HG03565 (cell line): ENCODE measurements around the gene CRACDL.

Experiments
- ATAC-seq: cut with Tn5 transposase; IDR thresholded peaks from one replicate; pipeline ENCODE4 v1.9.1; 2021; ENCODE audit warnings: mild to moderate bottlenecking, moderate library complexity; ENCODE audit not compliant: unreplicated experiment

The CRACDL gene

GRCh38 chr2:98935777-98936352 lies at the start of gene CRACDL:
TSS of gene CRACDL (minus strand) at chr2:98936225. CDS start at chr2:98846800, 89,425 bp downstream.
- no peak for ATAC-seq

GRCh38 chr2:98975611-98976010 lies 39.6 kb upstream of the CRACDL start:
- no peak for ATAC-seq

- ATAC-seq, result no peak
These were observed 36.6 kb upstream of the CRACDL start for GRCh38 chr2:98972582-98973167.

- ATAC-seq, result no peak
These were observed 23.9 kb upstream of the CRACDL start for GRCh38 chr2:98959810-98960507.

GRCh38 chr2:98952966-98953365 lies 16.9 kb upstream of the CRACDL start:
- no peak for ATAC-seq

- no peak for ATAC-seq
These were observed 13.1 kb upstream of the CRACDL start for GRCh38 chr2:98948956-98949739.

GRCh38 chr2:98947554-98947953 lies 11.5 kb upstream of the CRACDL start:
- no peak for ATAC-seq

GRCh38 chr2:98946855-98947254 lies 10.8 kb upstream of the CRACDL start:
- no peak for ATAC-seq

- ATAC-seq, result no peak
These were observed 8.8 kb upstream of the CRACDL start for GRCh38 chr2:98944775-98945174.

- no peak for ATAC-seq
These were observed 4.1 kb upstream of the CRACDL start for GRCh38 chr2:98940102-98940501.

- ATAC-seq, result no peak
These were observed 1.9 kb upstream of the CRACDL start for GRCh38 chr2:98937906-98938305.

- no peak for ATAC-seq
These were observed 627 bp upstream of the CRACDL start for GRCh38 chr2:98936353-98937351.

- ATAC-seq, result no peak
These were observed 784 bp downstream of the CRACDL start for GRCh38 chr2:98935111-98935770.

GRCh38 chr2:98932778-98933343 lies 3.2 kb downstream of the CRACDL start:
- ATAC-seq, result no peak

GRCh38 chr2:98932164-98932563 lies 3.9 kb downstream of the CRACDL start:
- ATAC-seq, result no peak

GRCh38 chr2:98931596-98931995 lies 4.4 kb downstream of the CRACDL start:
- ATAC-seq, result no peak

- no peak for ATAC-seq
These were observed 6.1 kb downstream of the CRACDL start for GRCh38 chr2:98929920-98930319.

GRCh38 chr2:98928242-98928641 lies 7.8 kb downstream of the CRACDL start:
- ATAC-seq, result no peak

- ATAC-seq, result no peak
These were observed 9.0 kb downstream of the CRACDL start for GRCh38 chr2:98927027-98927426.

GRCh38 chr2:98926601-98927000 lies 9.4 kb downstream of the CRACDL start:
- ATAC-seq, result no peak
